A549 (cell line): ENCODE results near the gene TTL. TPM values are rescaled to one million over a fixed set of nuclear protein-coding genes. Genes with fewer than 3 reads are reported as not detected.

Experiments used
- ATAC-seq, 2 experiments: fragments of 200-7000 bp in 1 of 2; fragments of >200 bp in 1 of 2; cut with Nextera tagmentation in 1 of 2; cut with Tn5 transposase in 1 of 2; 3 replicates each; pipeline versions ENCODE4 v1.8.0 to v1.9.1; 2018 to 2020; ENCODE audit warnings: mild to moderate bottlenecking in 1 of 2, moderate library complexity in 1 of 2
- CTCF ChIA-PET: fragments of 300-600 bp; sonication (Branson Sonifier 250); formaldehyde crosslinking; extraction: SDS; loops from one replicate; lab custom pipeline; 2021; ENCODE audit warnings: antibody characterized with exemption, inconsistent platforms; lab: Yijun Ruan, JAX
- POLR2A ChIA-PET: fragments of 350-600 bp; formaldehyde crosslinking; extraction: SDS; loops from one replicate; lab custom pipeline; 2021; ENCODE audit warnings: antibody characterized with exemption, inconsistent platforms; lab: Yijun Ruan, JAX
- DNase-seq, 2 experiments: peaks; one replicate each; pipeline versions ENCODE4 v3.0.0 to v3.0.0-alpha.2; 2011 to 2016; ENCODE audit warnings: low read depth in 1 of 2, low spot score in 1 of 2
- FAIRE-seq: peaks from 2 replicates; lab custom pipeline; 2011; peaks lifted over from hg19 to GRCh38; lab: Jason Lieb, UNC
- H3K27ac ChIP-seq, 2 experiments: fragments of >200 bp; sonication (Bioruptor Twin); formaldehyde crosslinking; 3 replicates each; pipeline ENCODE4 v1.5.1; 2016 to 2017
- H3K4me1 ChIP-seq: fragments of >200 bp; sonication (Bioruptor Twin); formaldehyde crosslinking; 3 replicates; pipeline ENCODE4 v1.6.1; 2016
- H3K4me2 ChIP-seq: fragments of >200 bp; sonication (Bioruptor Twin); formaldehyde crosslinking; 3 replicates; pipeline ENCODE4 v1.6.1; 2016
- H3K4me3 ChIP-seq: fragments of >200 bp; sonication (Bioruptor Twin); formaldehyde crosslinking; 3 replicates; pipeline ENCODE4 v1.5.1; 2016
- H3K9me3 ChIP-seq: fragments of >200 bp; sonication (Bioruptor Twin); formaldehyde crosslinking; 3 replicates; pipeline ENCODE4 v1.6.1; 2016
- BCL3 ChIP-seq: fragments of >200 bp; sonication (Bioruptor Twin); formaldehyde crosslinking; IDR thresholded peaks from 3 replicates; pipeline ENCODE4 v1.6.1; 2016
- CEBPB ChIP-seq, 2 experiments: fragments of >200 bp in 1 of 2; sonication (Bioruptor Twin) in 1 of 2; formaldehyde crosslinking in 1 of 2; IDR thresholded peaks; 2 replicates each; pipeline ENCODE4 v1.6.1; 2012 to 2016
- CHD4 ChIP-seq: fragments of 200-600 bp; sonication (generic); IDR thresholded peaks from 2 replicates; pipeline ENCODE4 v1.6.1; 2016; ENCODE audit warnings: antibody characterized with exemption, mild to moderate bottlenecking, borderline replicate concordance
- CTCF ChIP-seq: fragments of >200 bp; sonication (Bioruptor Twin); formaldehyde crosslinking; IDR thresholded peaks from 3 replicates; pipeline ENCODE4 v1.5.1; 2016
- EHMT2 ChIP-seq: fragments of 200-600 bp; sonication (generic); IDR thresholded peaks from 2 replicates; pipeline ENCODE4 v1.6.1; 2016; ENCODE audit warnings: antibody characterized with exemption, low read depth, mild to moderate bottlenecking, moderate library complexity
- EP300 ChIP-seq, 2 experiments: fragments of >200 bp; sonication (Bioruptor Twin); formaldehyde crosslinking; IDR thresholded peaks; 2 replicates in 1 of 2; 3 replicates in 1 of 2; pipeline ENCODE4 v1.6.1; 2016 to 2017
- FOSL2 ChIP-seq, 2 experiments: fragments of 450-650 bp in 1 of 2; fragments of >200 bp in 1 of 2; sonication (Bioruptor Twin) in 1 of 2; formaldehyde crosslinking; IDR thresholded peaks; 2 replicates each; pipeline versions ENCODE4 v1.5.0 to v1.6.1; 2016 to 2020; ENCODE audit warnings: mild to moderate bottlenecking in 1 of 2, moderate library complexity in 1 of 2
- HMGXB4 ChIP-seq: fragments of 250-450 bp; sonication (Bioruptor Pico); IDR thresholded peaks from 2 replicates; pipeline ENCODE4 v1.5.0; 2021; ENCODE audit warnings: mild to moderate bottlenecking, moderate library complexity, borderline replicate concordance
- HOXB13 ChIP-seq: fragments of 250-450 bp; sonication (Bioruptor Pico); IDR thresholded peaks from 2 replicates; pipeline ENCODE4 v1.5.0; 2020; ENCODE audit warnings: low read depth, mild to moderate bottlenecking, moderate library complexity
- MAFK ChIP-seq: fragments of 450-650 bp; IDR thresholded peaks from 2 replicates; pipeline ENCODE4 v1.6.1; 2014; ENCODE audit not compliant: partially characterized antibody
- MAZ ChIP-seq: fragments of 150-350 bp; IDR thresholded peaks from 2 replicates; pipeline ENCODE4 v1.6.1; 2014; ENCODE audit warnings: antibody characterized with exemption, low read depth, low read length, borderline replicate concordance
- PBX3 ChIP-seq: IDR thresholded peaks from 2 replicates; pipeline ENCODE4 v1.6.1; 2012
- POLR2A ChIP-seq: IDR thresholded peaks from 2 replicates; pipeline ENCODE4 v1.6.1; 2012; ENCODE audit warnings: mild to moderate bottlenecking, low read length
- POLR2AphosphoS2 ChIP-seq: conservative IDR thresholded peaks from 2 replicates; pipeline ENCODE4 v1.6.1; 2012; ENCODE audit warnings: low read length, improper control_type of control experiment, inconsistent platforms
- RAD21 ChIP-seq, 2 experiments: fragments of >200 bp in 1 of 2; sonication (Bioruptor Twin) in 1 of 2; formaldehyde crosslinking in 1 of 2; IDR thresholded peaks in 1 of 2; conservative IDR thresholded peaks in 1 of 2; 2 replicates in 1 of 2; 3 replicates in 1 of 2; pipeline ENCODE4 v1.6.1; 2012 to 2018; ENCODE audit warnings: inconsistent platforms in 1 of 2
- RNF2 ChIP-seq: fragments of 200-600 bp; sonication (generic); IDR thresholded peaks from 2 replicates; pipeline ENCODE4 v1.6.1; 2016; ENCODE audit warnings: low read depth, mild to moderate bottlenecking, antibody characterized with exemption, moderate library complexity, borderline replicate concordance
- SREBF2 ChIP-seq: fragments of 450-650 bp; IDR thresholded peaks from 2 replicates; pipeline ENCODE4 v1.6.1; 2014; ENCODE audit warnings: mild to moderate bottlenecking, moderate library complexity
- TFCP2L1 ChIP-seq: fragments of 250-450 bp; sonication (Bioruptor Pico); IDR thresholded peaks from 2 replicates; pipeline ENCODE4 v1.5.0; 2021; ENCODE audit warnings: mild to moderate bottlenecking
- TP53 ChIP-seq: fragments of 250-450 bp; sonication (Bioruptor Pico); IDR thresholded peaks from 2 replicates; pipeline ENCODE4 v1.5.0; 2021; ENCODE audit warnings: mild to moderate bottlenecking, moderate library complexity
- WGBS: methylation state at CpG from one replicate; pipeline ENCODE4 v1.1.6; 2017; ENCODE audit errors: missing lambda C conversion rate; 5-methylcytosine and 5-hydroxymethylcytosine counted together
- polyA plus RNA-seq, 4 experiments: library from polyadenylated mRNA; depleted of rRNA in 3 of 4; stranded (reverse); fragments of >200 nt; fragmentation: RNase III in 1 of 4; extraction: RNeasy Plus Mini Kit Qiagen cat#74134 plus additional on column Dnase treatment in 1 of 4; gene quantifications; 2 replicates in 3 of 4; 3 replicates in 1 of 4; pipeline ENCODE4 v1.2.3, GENCODE V29; 2011 to 2017

The TTL gene
- polyA plus RNA-seq, 2 of the 4 experiments (the other 2 are of a cell fraction), result 29.7 to 33.1 TPM

- WGBS, result 85% methylated on average over 5 of the region's 5 CpGs
- ChIA-PET POLR2A (interaction anchor here (1.2 kb wide), 1 partner anchor 84 kb away, joined by 4 read pairs; no protein-coding TSS in a partner anchor), CTCF (interaction anchor here (0.8 to 2.4 kb wide), 4 partner anchors 22 to 456 kb away, joined by 3 to 9 read pairs (median 4); no protein-coding TSS in a partner anchor)
Measured at GRCh38 chr2:112577756-112578155, 95.8 kb downstream of the TTL start.

GRCh38 chr2:112579241-112579640 is 97.3 kb downstream of the TTL start:
- TF ChIP-seq POLR2A (no peak), MAZ (no peak), FOSL2 (IDR thresholded peaks at IDR 0.05) (no peak), FOSL2 (CRISPR knock-in tag; IDR thresholded peaks at IDR 0.05) (peak; percentile 53; the same call in 1 of the 2 replicates), RAD21 (conservative IDR thresholded peaks at IDR 0.05 in 1 of 2, IDR thresholded peaks at IDR 0.05 in 1 of 2) (no peak), TP53 (CRISPR knock-in tag) (no peak), TFCP2L1 (CRISPR knock-in tag) (no peak), BCL3 (no peak)
- ChIA-PET CTCF (no interaction called here), POLR2A (no interaction called here)
- no peak for ATAC-seq
- DNase-seq, result peak in 1 of 2 experiments; percentile 37
- Histone ChIP-seq H3K4me2 (no peak overlapping the region), H3K4me3 (no peak overlapping the region), H3K4me1 (peaks cover 21% of the 10 kb centered on the region), H3K27ac (no peak overlapping the region), H3K9me3 (no peaks in the 10 kb centered on the region)
- FAIRE-seq, result no peak

More at GRCh38 chr2:112577756-112578155, 95.8 kb downstream of the TTL start:
- no peaks in the 10 kb centered on the region for H3K9me3 ChIP-seq
- H3K27ac ChIP-seq, result no peak overlapping the region
- TF ChIP-seq RAD21 (conservative IDR thresholded peaks at IDR 0.05 in 1 of 2, IDR thresholded peaks at IDR 0.05 in 1 of 2) (peak in 1 of 2 experiments; percentile 4; a peak in 1 of 5 replicates), RNF2 (no peak)
- DNase-seq (peak in 1 of 2 experiments; percentile 25), FAIRE-seq (no peak), ATAC-seq (peak; percentile 59 to 69; a peak in 3 of 6 replicates)
- no peak overlapping the region for H3K4me2 ChIP-seq
- H3K4me3 ChIP-seq, result no peak overlapping the region
- H3K4me1 ChIP-seq, result peaks cover 15% of the 10 kb centered on the region

- DNase-seq, result no peak
- TF ChIP-seq RAD21 (conservative IDR thresholded peaks at IDR 0.05 in 1 of 2, IDR thresholded peaks at IDR 0.05 in 1 of 2), result no peak
- no peak for TF ChIP-seq HOXB13
- TF ChIP-seq EP300 (IDR thresholded peaks at IDR 0.05), result no peak
- no peak for TF ChIP-seq HMGXB4 (CRISPR knock-in tag)
- no peak for TF ChIP-seq CEBPB (IDR thresholded peaks at IDR 0.05)
- TF ChIP-seq TP53 (CRISPR knock-in tag), result no peak
- no peak for TF ChIP-seq SREBF2
- TF ChIP-seq CHD4, result no peak
- no peak for TF ChIP-seq TFCP2L1 (CRISPR knock-in tag)
- no peak for TF ChIP-seq PBX3
- TF ChIP-seq POLR2A, result no peak
- TF ChIP-seq EHMT2, result no peak
- TF ChIP-seq CTCF, result no peak
- no peak for TF ChIP-seq RNF2
- no peak for TF ChIP-seq MAFK
- no peak for TF ChIP-seq POLR2AphosphoS2
- TF ChIP-seq, all 56 proteins: peak for 0
- POLR2A ChIA-PET, result interaction anchor here (0.7 kb wide), 1 partner anchor 87 kb away, joined by 12 read pairs; no protein-coding TSS in a partner anchor
- no peak overlapping the region for H3K4me2 ChIP-seq
- H3K9me3 ChIP-seq, result no peaks in the 10 kb centered on the region
- ATAC-seq (no peak), FAIRE-seq (no peak)
- 93% methylated on average over 7 of the region's 7 CpGs for WGBS
- no peak overlapping the region for H3K4me3 ChIP-seq
- no peak overlapping the region for H3K27ac ChIP-seq
- CTCF ChIA-PET, result no interaction called here
- peaks cover 22% of the 10 kb centered on the region for H3K4me1 ChIP-seq
Measured at GRCh38 chr2:112580084-112580483, 98.1 kb downstream of the TTL start.
